ENCODE data around the gene CNST. TPM values are rescaled to one million over a fixed set of nuclear protein-coding genes. Genes with fewer than 3 reads are reported as not detected.

The CNST gene
- total RNA-seq, 1 experiment from 2014 or later, result 19.8 TPM

- no peaks in the 10 kb centered on the region for H3K4me1 Mint-ChIP-seq
Observed at GRCh38 chr1:246679794-246680177, 113.5 kb downstream of the CNST start.

More at GRCh38 chr1:246679794-246680177, 113.5 kb downstream of the CNST start:
- Mint-ChIP-seq H3K27ac (no peak overlapping the region), H3K36me3 (ENCODE audit: insufficient read depth in 1 of 3, low read depth in 3 of 3) (no peaks in the 10 kb centered on the region), H3K27me3 (ENCODE audit: low read depth) (peaks cover 1% of the 10 kb centered on the region; the same call in 1 of the 2 replicates), H3K4me3 (no peak overlapping the region), H3K9me3 (no peaks in the 10 kb centered on the region; a peak in 1 of 5 replicates)
- no peak overlapping the region for H2BK15ac ChIP-seq (ENCODE audit: low read depth, low read length)
- WGBS (ENCODE audit: extremely low coverage, insufficient read length, low lambda C conversion rate), result no CpG with 5 or more reads among the region's 1 CpG
- no peak overlapping the region for H3K56ac ChIP-seq (ENCODE audit: insufficient read length, low read depth, low read length)
- H3K79me1 ChIP-seq (ENCODE audit: insufficient read depth, low read depth, low read length, poor library complexity, severe bottlenecking), result no peaks in the 10 kb centered on the region
- no peak for TF ChIP-seq CTCF (conservative IDR thresholded peaks at IDR 0.05)
- no peak overlapping the region for H2BK5ac ChIP-seq (ENCODE audit: insufficient read length, low read length)
- no peak for DNase-seq
- no peak overlapping the region for H3K9ac ChIP-seq (ENCODE audit: extremely low read depth, insufficient read length, low read length)
- no peak overlapping the region for H4K91ac ChIP-seq (ENCODE audit: insufficient read length, low read depth, low read length)
- no peak overlapping the region for H3K14ac ChIP-seq (ENCODE audit: insufficient read depth, low read length)
- H2BK120ac ChIP-seq (ENCODE audit: low read depth, low read length, poor library complexity, severe bottlenecking), result no peak overlapping the region
- H4K8ac ChIP-seq (replicated peaks; ENCODE audit: insufficient read length, low read depth, low read length), result no peak overlapping the region
- no peaks in the 10 kb centered on the region for H3K79me2 ChIP-seq (ENCODE audit: insufficient read depth, low read length)
- H3K27ac ChIP-seq (ENCODE audit: insufficient read length, low read depth, low read length), result no peak overlapping the region
- no peak overlapping the region for H3K4me2 ChIP-seq (ENCODE audit: insufficient read depth, insufficient read length, low read length)
- no peaks in the 10 kb centered on the region for H3K9me3 ChIP-seq (ENCODE audit: control insufficient read depth, low read depth, low read length)
- H2BK12ac ChIP-seq (ENCODE audit: insufficient read length, low read depth, low read length), result no peak overlapping the region
- H3T11ph ChIP-seq (ENCODE audit: low read length), result no peak overlapping the region
- H3K4ac ChIP-seq (ENCODE audit: low read depth, low read length), result no peak overlapping the region
- H3K18ac ChIP-seq (ENCODE audit: insufficient read length, low read depth, low read length), result no peak overlapping the region
- H3K23me2 ChIP-seq (ENCODE audit: insufficient read length, low read depth, low read length, poor library complexity, severe bottlenecking), result no peaks in the 10 kb centered on the region
- no peak overlapping the region for H2AFZ ChIP-seq (ENCODE audit: low read length)
- no peaks in the 10 kb centered on the region for H3K4me1 ChIP-seq (ENCODE audit: insufficient read depth, low read length)
- H3K27me3 ChIP-seq (ENCODE audit: insufficient read depth, low read length), result no peaks in the 10 kb centered on the region
- H4K20me1 ChIP-seq (ENCODE audit: control insufficient read depth, insufficient read depth, insufficient read length), result no peaks in the 10 kb centered on the region
- H3K23ac ChIP-seq (ENCODE audit: insufficient read length, low read depth, low read length), result no peak overlapping the region
- H2AK5ac ChIP-seq (ENCODE audit: insufficient read length, low read length), result no peak overlapping the region
- H2BK20ac ChIP-seq (ENCODE audit: low read depth, low read length, poor library complexity, severe bottlenecking), result no peak overlapping the region
- H4K5ac ChIP-seq (ENCODE audit: insufficient read length, low read depth, low read length), result no peak overlapping the region
